ENCODE results near the gene TLCD5.

TLCD5 gene

GRCh38 chr11:120334894-120335462, 9.9 kb downstream of the TLCD5 start (continued):
- TF ChIP-seq ZNF560 (tag by site-specific recombination; IDR thresholded peaks at IDR 0.05; ENCODE audit: borderline replicate concordance) = no peak
- TF ChIP-seq ZNF843 (tag by site-specific recombination; IDR thresholded peaks at IDR 0.05) = peak; percentile 86
- TF ChIP-seq ZNF274 (IDR thresholded peaks at IDR 0.05; ENCODE audit: low read length) = no peak
- TF ChIP-seq ZNF274 (tag by site-specific recombination; IDR thresholded peaks at IDR 0.05; ENCODE audit: borderline replicate concordance) = no peak
- TF ChIP-seq ZFP37 (tag by site-specific recombination; IDR thresholded peaks at IDR 0.05) = no peak
- peak; percentile 97 for TF ChIP-seq ZEB2 (tag by site-specific recombination; IDR thresholded peaks at IDR 0.05)
- 0 out of 2 replicates have a peak, but pooled peaks have one; percentile 46 for TF ChIP-seq ZNF561 (tag by site-specific recombination; IDR thresholded peaks at IDR 0.05; ENCODE audit: borderline replicate concordance)
- TF ChIP-seq KLF16 (tag by site-specific recombination; IDR thresholded peaks at IDR 0.05) = no peak
- TF ChIP-seq, protein P1, sequence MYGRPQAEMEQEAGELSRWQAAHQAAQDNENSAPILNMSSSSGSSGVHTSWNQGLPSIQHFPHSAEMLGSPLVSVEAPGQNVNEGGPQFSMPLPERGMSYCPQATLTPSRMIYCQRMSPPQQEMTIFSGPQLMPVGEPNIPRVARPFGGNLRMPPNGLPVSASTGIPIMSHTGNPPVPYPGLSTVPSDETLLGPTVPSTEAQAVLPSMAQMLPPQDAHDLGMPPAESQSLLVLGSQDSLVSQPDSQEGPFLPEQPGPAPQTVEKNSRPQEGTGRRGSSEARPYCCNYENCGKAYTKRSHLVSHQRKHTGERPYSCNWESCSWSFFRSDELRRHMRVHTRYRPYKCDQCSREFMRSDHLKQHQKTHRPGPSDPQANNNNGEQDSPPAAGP (tag by site-specific recombination; IDR thresholded peaks at IDR 0.05) = peak; percentile 76
- peak; percentile 41 for TF ChIP-seq ZNF2 (tag by site-specific recombination; IDR thresholded peaks at IDR 0.05)
- TF ChIP-seq ZNF16 (tag by site-specific recombination; IDR thresholded peaks at IDR 0.05; ENCODE audit: low read depth) = no peak
- TF ChIP-seq ZNF433 (tag by site-specific recombination; IDR thresholded peaks at IDR 0.05; ENCODE audit: low read depth) = no peak
- TF ChIP-seq SCRT1 (tag by site-specific recombination; IDR thresholded peaks at IDR 0.05; ENCODE audit: borderline replicate concordance) = peak; percentile 68; the same call in 1 of the 2 replicates
- TF ChIP-seq GLIS2 (tag by site-specific recombination; IDR thresholded peaks at IDR 0.05) = no peak
- TF ChIP-seq ZNF366 (tag by site-specific recombination; conservative IDR thresholded peaks at IDR 0.05) = peak; percentile 95
- TF ChIP-seq ZNF792 (tag by site-specific recombination; IDR thresholded peaks at IDR 0.05) = no peak
- TF ChIP-seq ZNF26 (tag by site-specific recombination; IDR thresholded peaks at IDR 0.05) = no peak
- no peak for TF ChIP-seq ZNF302 (tag by site-specific recombination; IDR thresholded peaks at IDR 0.05; ENCODE audit: low read depth)
- TF ChIP-seq ZBTB20 (tag by site-specific recombination; IDR thresholded peaks at IDR 0.05) = no peak
- TF ChIP-seq ZXDB (tag by site-specific recombination; IDR thresholded peaks at IDR 0.05) = peak; percentile 74
- TF ChIP-seq ZNF701 (tag by site-specific recombination; IDR thresholded peaks at IDR 0.05) = no peak
- peak; percentile 86 for TF ChIP-seq ZBTB17 (tag by site-specific recombination; IDR thresholded peaks at IDR 0.05)
- TF ChIP-seq YY2 (tag by site-specific recombination; IDR thresholded peaks at IDR 0.05) = no peak
- TF ChIP-seq KLF8 (tag by site-specific recombination; IDR thresholded peaks at IDR 0.05) = peak; percentile 50; the same call in 1 of the 2 replicates
- peak; percentile 97 for TF ChIP-seq ZNF362 (tag by site-specific recombination; IDR thresholded peaks at IDR 0.05)
- no peak for TF ChIP-seq ZNF155 (tag by site-specific recombination; IDR thresholded peaks at IDR 0.05)
- TF ChIP-seq, protein P2, sequence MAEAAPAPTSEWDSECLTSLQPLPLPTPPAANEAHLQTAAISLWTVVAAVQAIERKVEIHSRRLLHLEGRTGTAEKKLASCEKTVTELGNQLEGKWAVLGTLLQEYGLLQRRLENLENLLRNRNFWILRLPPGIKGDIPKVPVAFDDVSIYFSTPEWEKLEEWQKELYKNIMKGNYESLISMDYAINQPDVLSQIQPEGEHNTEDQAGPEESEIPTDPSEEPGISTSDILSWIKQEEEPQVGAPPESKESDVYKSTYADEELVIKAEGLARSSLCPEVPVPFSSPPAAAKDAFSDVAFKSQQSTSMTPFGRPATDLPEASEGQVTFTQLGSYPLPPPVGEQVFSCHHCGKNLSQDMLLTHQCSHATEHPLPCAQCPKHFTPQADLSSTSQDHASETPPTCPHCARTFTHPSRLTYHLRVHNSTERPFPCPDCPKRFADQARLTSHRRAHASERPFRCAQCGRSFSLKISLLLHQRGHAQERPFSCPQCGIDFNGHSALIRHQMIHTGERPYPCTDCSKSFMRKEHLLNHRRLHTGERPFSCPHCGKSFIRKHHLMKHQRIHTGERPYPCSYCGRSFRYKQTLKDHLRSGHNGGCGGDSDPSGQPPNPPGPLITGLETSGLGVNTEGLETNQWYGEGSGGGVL (tag by site-specific recombination; IDR thresholded peaks at IDR 0.05) = peak; percentile 82
- TF ChIP-seq, protein P3, sequence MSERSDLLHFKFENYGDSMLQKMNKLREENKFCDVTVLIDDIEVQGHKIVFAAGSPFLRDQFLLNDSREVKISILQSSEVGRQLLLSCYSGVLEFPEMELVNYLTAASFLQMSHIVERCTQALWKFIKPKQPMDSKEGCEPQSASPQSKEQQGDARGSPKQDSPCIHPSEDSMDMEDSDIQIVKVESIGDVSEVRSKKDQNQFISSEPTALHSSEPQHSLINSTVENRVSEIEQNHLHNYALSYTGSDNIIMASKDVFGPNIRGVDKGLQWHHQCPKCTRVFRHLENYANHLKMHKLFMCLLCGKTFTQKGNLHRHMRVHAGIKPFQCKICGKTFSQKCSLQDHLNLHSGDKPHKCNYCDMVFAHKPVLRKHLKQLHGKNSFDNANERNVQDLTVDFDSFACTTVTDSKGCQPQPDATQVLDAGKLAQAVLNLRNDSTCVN (tag by site-specific recombination; optimal IDR thresholded peaks at IDR 0.05) = no peak
- TF ChIP-seq, protein P4, sequence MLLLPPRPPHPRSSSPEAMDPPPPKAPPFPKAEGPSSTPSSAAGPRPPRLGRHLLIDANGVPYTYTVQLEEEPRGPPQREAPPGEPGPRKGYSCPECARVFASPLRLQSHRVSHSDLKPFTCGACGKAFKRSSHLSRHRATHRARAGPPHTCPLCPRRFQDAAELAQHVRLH (tag by site-specific recombination; IDR thresholded peaks at IDR 0.05) = peak; percentile 78; the same call in 1 of the 2 replicates
- 0 out of 2 replicates have a peak, but pooled peaks have one; percentile 12 for TF ChIP-seq GLI2 (tag by site-specific recombination; IDR thresholded peaks at IDR 0.05; ENCODE audit: borderline replicate concordance, low read depth)
- peak; percentile 85 for TF ChIP-seq OSR2 (tag by site-specific recombination; IDR thresholded peaks at IDR 0.05)
- TF ChIP-seq ZNF311 (tag by site-specific recombination; IDR thresholded peaks at IDR 0.05; ENCODE audit: borderline replicate concordance) = no peak
- peak; percentile 61 for TF ChIP-seq GFI1B (tag by site-specific recombination; IDR thresholded peaks at IDR 0.05)
- TF ChIP-seq ZNF324 (tag by site-specific recombination; IDR thresholded peaks at IDR 0.05) = peak; percentile 63; the same call in 1 of the 2 replicates
- TF ChIP-seq ZNF510 (tag by site-specific recombination; IDR thresholded peaks at IDR 0.05; ENCODE audit: insufficient replicate concordance) = no peak

Measured in HEK293 (cell line).